MM.1S (cell line): Measurements from ENCODE around the gene PTPRE.

Experiments
- EZH2 ChIP-seq: fragments of 300-600 bp; sonication (generic); optimal IDR thresholded peaks from 2 replicates; pipeline ENCODE3; 2017; ENCODE audit warnings: low read depth, mild to moderate bottlenecking, antibody characterized with exemption, low read length, mixed read lengths
- EZH2phosphoT487 ChIP-seq: fragments of 300-600 bp; sonication (generic); IDR thresholded peaks from 2 replicates; pipeline ENCODE4 v1.6.1; 2018; ENCODE audit warnings: antibody characterized with exemption, low read length
- TF ChIP-seq, protein P1 (sequence below): fragments of 300-600 bp; sonication (generic); IDR thresholded peaks from 2 replicates; pipeline ENCODE4 v1.5.1; 2016; ENCODE audit warnings: antibody characterized with exemption, low read length, mixed read lengths

DNA sequence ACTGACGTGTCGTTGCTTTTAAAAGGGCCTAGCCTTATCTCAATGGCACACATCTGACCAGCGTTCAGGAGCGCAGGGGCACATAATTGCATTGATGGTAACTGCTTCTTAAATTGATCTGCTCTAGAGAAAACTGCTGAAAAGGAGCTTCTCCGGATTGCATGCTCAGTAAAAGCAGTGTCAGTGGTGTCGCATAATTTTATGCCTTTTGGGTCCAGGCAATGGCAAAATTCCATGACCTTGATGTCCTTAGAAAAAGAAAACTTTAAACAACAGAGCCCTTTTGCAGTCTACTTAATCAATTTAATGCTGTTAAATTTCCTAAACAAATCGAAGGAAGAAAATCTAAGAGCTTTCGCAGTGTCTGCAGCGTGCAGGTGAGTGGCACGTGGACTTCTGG lies 75.7 kb downstream of the PTPRE start:
- no peak for TF ChIP-seq EZH2
- TF ChIP-seq, protein P1, sequence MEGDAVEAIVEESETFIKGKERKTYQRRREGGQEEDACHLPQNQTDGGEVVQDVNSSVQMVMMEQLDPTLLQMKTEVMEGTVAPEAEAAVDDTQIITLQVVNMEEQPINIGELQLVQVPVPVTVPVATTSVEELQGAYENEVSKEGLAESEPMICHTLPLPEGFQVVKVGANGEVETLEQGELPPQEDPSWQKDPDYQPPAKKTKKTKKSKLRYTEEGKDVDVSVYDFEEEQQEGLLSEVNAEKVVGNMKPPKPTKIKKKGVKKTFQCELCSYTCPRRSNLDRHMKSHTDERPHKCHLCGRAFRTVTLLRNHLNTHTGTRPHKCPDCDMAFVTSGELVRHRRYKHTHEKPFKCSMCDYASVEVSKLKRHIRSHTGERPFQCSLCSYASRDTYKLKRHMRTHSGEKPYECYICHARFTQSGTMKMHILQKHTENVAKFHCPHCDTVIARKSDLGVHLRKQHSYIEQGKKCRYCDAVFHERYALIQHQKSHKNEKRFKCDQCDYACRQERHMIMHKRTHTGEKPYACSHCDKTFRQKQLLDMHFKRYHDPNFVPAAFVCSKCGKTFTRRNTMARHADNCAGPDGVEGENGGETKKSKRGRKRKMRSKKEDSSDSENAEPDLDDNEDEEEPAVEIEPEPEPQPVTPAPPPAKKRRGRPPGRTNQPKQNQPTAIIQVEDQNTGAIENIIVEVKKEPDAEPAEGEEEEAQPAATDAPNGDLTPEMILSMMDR = no peak
- TF ChIP-seq EZH2phosphoT487 = no peak
